ENCODE results near the gene MARCHF4.
A peak's percentile ranks its signal among the peaks of the same experiment; 100 is the strongest.

Gene MARCHF4

DNA sequence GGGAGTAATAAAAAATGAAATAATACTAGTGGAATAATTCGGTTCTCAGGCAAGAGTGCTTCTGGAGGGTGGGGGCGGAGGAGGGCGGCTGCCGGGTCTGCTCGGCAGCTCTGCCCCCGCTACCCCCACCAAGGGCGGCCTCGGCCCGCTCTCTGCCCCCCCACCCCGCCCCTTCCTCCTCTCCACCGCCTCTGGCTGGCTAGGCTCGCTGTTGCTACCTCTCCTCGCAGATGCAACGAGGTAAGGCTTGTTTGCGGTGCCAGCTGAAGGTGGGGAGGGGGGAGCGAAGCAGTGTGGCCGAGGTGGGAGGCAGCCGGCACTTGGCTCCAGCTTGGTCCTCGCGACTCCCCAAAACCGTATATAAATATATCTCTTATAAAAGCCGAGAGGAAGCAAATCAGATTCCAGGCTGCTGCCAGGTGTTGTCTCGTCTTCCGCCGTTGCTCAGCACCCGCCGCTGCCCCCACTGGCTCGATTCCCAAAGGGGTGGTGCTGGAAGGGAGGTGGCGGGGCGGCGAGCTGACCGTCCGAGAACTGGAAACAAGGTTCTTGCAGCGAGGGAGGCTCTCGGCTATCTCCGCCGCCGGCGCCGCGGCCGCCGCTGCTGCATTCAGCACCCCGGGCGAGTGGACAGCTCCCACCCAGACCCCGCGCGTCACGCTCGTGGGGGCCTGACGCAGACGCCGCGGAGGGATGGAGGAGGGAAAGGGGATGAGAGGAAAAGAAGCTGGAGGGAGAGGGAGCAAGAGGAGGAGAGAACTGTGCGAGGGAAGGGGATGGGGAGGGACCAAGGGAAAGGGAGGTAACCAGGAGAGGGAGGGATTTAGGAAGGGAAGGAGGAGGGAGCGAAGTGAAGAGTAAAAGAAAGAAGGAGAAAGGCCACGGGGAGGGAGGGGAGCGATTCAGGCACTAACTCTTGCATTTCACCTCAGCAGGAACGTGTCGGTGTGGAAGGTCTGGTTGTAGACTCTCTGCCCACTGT lies at the start of gene MARCHF4:
TSS of gene MARCHF4 (minus strand) at position 763 of the 982 bp plus-strand sequence. CDS start 2,223 bp downstream, outside the sequence.
- peak; percentile 61 for DNase-seq (ENCODE audit: low read depth)

DNA sequence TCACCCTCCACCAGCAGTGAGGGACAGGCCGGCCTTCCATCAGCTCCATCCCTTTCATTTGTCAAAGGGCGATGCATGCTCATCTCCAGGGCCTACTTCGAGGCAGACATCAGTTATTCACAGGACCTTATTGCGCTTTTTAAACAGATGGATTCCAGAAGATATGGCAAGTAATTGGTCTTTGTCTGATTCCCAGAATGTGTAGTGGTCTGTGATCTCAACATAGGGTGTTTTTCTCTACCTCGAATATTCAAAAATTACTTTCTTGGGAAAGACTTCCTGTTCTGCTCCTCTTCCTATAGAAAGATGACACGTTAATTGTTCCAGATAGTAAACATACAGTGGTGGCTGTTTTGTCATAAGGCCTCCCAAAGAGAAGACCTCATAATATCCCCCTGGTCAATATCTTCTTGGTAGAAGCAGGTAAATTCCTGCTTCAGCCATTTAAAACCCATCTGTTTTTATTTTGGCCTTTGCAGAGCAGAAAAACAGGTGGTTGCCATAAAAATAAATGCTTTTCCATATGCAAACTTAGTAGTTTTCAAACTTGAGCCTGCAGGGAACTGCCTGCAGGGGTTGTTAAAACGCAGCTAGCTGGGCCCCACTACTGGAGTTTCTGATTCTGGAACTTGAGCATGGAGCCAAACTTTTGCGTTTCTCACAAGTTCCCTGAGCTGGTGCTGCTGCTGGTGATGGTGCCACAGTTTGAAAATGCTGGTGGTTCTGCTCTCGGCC lies 48.3 kb upstream of the MARCHF4 start:
- no peak for DNase-seq (ENCODE audit: low read depth)

DNA sequence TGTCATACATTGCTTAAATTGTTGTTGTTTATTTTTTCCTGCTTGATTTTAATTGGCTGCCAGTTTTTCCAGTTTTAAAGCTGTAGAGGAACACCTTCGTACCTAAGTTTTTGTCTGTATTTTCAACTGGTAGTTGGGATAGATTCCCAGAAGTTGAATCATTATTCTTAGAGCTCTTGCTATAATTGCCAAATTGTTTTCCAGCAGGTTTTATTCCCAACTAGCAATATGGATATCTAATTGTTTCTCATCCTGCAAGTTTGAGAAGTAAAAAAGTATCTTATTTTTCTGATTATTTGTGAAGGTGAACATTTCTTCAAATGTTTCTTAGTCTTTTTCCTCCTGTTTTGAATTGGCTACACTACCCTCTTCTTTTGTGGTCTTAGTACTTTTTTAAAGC lies 46.7 kb upstream of the MARCHF4 start:
- no peak for DNase-seq (ENCODE audit: low read depth)

- no peak for DNase-seq (ENCODE audit: low read depth)
These were observed 44.5 kb upstream of the MARCHF4 start for GRCh38 chr2:216416571-216417307.

- no peak for DNase-seq (ENCODE audit: low read depth)
These were observed 43.3 kb upstream of the MARCHF4 start for GRCh38 chr2:216415541-216415940.

GRCh38 chr2:216414772-216415319 lies 42.6 kb upstream of the MARCHF4 start:
- no peak for DNase-seq (ENCODE audit: low read depth)

GRCh38 chr2:216413882-216414281 lies 41.6 kb upstream of the MARCHF4 start:
- no peak for DNase-seq (ENCODE audit: low read depth)

DNA sequence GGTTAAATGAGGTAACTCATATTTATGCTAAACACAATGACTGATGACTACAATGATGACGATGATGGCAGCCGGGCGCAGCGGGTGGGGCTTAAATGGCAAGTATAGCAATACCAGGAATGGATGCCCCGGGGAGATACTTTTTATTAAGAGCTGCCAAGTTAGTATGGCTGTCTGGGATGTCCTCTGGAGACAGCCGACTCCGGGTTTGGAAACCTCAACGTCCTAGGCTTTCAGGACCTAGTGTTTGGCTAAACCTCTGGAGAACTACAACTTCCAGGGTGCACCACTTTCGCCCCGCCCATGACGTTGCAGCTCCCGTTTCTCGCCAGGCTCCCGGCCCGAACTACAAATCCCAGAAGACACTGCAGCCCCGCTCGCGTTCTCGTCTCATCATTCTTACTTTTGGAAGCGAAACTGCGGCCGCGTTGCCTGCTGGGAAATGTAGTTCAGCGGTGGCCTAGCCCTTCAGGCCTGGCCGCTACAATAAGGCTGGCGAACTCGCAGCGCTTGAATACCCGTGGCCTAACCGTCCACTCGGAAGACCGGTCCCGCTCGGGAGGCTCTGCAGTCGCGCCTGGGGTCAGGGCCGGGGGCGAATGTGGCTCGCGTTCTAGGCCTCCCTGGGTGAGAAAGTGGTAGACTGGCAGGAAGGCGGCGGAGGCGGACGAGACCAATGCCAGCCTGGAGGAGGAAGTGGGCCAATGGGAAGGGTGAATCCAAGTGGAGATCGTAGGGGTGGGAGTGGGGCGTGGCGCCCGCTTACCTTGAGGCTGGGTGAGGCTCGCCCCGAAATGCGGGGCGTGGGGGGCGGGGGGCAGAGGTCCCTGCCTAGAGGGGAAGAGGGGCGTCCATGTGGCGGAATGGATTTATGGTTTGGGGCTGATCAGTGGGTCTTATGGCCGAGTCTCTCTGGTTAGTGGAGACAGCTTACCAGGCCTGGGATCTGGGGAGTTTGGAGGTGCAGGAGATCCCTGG lies 40.0 kb upstream of the MARCHF4 start, which contains the start of gene SMARCAL1:
TSS of gene SMARCAL1 (plus strand) at position 463 of the 978 bp plus-strand sequence. CDS start 2,221 bp downstream, outside the sequence.
- peak; percentile 97 for DNase-seq (ENCODE audit: low read depth)

DNA sequence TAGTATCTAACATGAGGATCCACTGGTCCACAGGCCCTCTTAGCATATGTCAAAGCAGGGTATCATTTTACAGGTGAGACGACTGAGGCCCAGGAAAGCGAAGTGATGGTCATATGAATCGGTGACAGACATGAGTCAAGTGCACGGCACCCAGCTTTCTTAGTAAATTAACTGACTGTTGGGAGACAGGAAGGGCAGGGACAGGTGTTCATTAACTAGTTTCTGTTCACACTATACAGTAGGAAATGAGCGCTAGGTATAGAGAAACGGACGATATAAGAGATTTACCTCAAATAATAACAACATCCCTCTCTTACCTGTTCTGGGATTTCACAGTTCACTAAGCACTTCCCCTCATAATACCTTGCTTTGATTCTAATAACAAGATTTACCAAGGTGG lies 38.3 kb upstream of the MARCHF4 start:
- no peak for DNase-seq (ENCODE audit: low read depth)

- DNase-seq (ENCODE audit: low read depth): no peak
These were observed 36.4 kb upstream of the MARCHF4 start for GRCh38 chr2:216408426-216409290.

GRCh38 chr2:216406826-216407225 lies 34.5 kb upstream of the MARCHF4 start:
- no peak for DNase-seq (ENCODE audit: low read depth)

GRCh38 chr2:216405588-216405987 lies 33.3 kb upstream of the MARCHF4 start:
- DNase-seq (ENCODE audit: low read depth): no peak

DNA sequence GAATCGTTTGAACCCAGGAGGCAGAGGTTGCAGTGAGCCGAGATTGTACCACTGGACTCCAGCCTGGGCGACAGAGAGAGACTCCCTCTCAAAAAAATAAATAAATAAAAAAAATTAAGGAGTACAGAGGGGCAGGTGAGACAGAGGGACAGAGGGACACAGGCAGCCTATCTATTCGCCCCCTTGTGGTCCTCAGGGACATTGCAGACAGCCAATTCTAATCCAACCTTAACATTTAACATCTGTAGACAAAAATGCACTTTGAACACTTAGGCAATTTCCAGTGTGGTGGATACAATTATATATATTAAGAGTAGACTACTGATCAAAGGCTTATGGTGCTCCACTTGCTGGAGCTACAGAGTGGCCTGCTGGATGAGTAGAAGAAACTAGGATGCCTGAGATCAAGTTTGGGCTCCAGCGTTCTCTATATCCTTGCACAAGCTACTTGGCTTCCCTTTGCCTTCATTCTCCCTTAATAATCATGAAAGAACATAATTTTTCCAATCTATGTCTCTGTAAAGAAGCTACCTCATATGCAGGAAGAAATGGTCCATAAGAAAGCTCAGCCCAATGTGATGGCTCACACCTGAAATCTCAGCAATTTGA lies 31.8 kb upstream of the MARCHF4 start:
- peak; percentile 23 for DNase-seq (ENCODE audit: low read depth)

DNA sequence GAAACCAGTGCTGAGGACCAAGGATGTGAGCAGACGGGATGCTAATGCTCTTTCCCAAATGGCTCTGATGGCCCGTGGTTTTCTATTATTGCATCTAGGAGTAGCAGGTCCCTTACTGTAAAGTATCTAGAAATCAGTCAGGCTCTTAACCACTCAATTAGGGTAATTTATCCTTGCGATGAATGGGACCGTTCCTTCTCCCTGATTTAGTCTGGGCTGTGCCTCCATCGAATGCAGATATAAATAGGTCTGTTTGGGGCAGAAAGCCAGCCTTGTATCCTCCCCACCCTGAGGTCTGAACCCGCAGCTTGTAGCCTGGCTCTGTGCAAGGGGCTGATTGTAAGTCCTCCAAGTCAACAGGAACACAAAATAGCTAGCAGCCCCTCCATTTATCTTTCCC lies 30.5 kb upstream of the MARCHF4 start:
- DNase-seq (ENCODE audit: low read depth): no peak

- DNase-seq (ENCODE audit: low read depth): no peak
These were observed 27.3 kb upstream of the MARCHF4 start for GRCh38 chr2:216399621-216400020.

DNA sequence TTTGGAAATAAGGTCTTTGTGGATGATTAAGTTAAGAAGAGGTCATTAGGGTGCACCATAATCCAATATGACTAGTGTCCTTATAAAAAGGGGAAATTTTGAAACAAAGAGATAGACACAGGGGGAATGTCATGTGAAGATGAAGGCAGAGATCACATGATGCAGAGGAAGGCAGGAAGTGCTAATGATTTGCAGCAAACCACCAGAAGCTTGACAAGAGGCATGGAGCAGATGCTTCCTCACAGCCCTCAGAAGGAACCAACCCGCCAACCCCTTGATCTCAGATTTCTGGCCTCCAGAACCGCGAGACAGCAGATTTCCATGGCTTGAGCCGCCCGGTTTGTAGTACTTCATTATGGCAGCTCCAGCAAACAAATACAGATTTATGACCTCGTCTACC lies 22.6 kb upstream of the MARCHF4 start:
- DNase-seq (ENCODE audit: low read depth): no peak

DNA sequence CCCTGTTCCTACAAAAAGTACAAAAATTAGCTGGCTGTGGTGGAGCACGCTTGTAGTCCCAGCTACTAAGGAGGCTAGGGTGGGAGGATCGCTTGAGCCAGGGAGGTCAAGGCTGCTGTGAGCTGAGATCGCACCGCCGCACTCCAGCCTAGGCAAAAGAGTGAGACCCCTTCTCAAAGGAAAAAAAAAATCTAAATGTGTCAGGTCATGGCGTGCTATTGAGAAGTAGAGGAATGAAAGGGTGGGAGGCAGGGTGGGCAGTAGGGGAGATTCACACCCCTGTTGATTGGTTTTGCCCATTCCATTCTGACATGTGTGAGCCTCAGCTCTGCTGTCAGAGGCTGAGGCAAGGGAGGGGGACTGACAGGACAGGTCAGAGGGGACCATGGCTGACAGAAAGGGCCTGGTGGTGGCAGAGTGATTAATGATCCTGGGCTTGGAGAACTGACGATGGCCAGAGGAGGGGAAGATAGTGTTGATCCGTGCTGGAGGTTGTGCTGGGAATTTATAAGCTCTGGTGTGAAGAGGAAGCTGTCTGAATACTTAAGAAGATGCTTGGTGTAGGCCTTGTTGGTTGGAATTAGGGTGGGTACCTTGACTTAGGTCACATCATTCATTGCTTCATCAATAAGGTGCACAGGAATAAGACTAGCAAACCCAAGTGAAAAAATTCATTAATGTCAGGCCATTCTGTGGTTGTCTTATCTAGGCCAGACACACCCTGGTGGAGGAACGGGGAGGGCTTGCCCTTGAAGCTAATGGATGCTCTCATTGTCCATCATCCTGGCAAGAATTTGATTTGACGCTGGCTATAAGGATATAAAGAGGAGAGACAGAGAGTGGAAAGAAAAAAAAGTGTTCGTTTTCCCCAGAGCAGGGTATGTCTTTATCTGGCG lies 20.9 kb upstream of the MARCHF4 start:
- no peak for DNase-seq (ENCODE audit: low read depth)

- DNase-seq (ENCODE audit: low read depth): no peak
These were observed 19.8 kb upstream of the MARCHF4 start for GRCh38 chr2:216392018-216392562.
